HCT116 (cell line): Measurements from ENCODE around the gene SNIP1. TPM values are rescaled to one million over a fixed set of nuclear protein-coding genes. Genes with fewer than 3 reads are reported as not detected.

Experiments used
- ATAC-seq: fragments of 200-7000 bp; cut with Tn5 transposase; 2 replicates; pipeline ENCODE4 v1.9.1; 2020; ENCODE audit warnings: mild to moderate bottlenecking, moderate library complexity
- BruUV-seq: library from RNA; stranded (reverse); fragments of 400-500 nt; replicated peaks from 2 replicates; lab custom pipeline; 2021; lab: Mats Ljungman, UMichigan
- CTCF ChIA-PET: fragments of 300-600 bp; sonication (Branson Sonifier 250); formaldehyde crosslinking; loops from one replicate; lab custom pipeline; 2021; ENCODE audit warnings: antibody characterized with exemption; lab: Charles Lee
- POLR2A ChIA-PET: fragments of 300-600, 350-600 bp; sonication (Branson Sonifier 250); formaldehyde crosslinking; loops from one replicate; lab custom pipeline; 2021; ENCODE audit warnings: antibody characterized with exemption; lab: Charles Lee
- RAD21 ChIA-PET, 2 experiments: fragments of 300-600 bp; sonication (Branson Sonifier 250); formaldehyde crosslinking; loops; one replicate each; lab custom pipeline; 2023; ENCODE audit warnings: low total read pairs in 2 of 2; ENCODE audit not compliant: uncharacterized antibody in 2 of 2, unreplicated experiment in 2 of 2, low non-redundant PET in 1 of 2; lab: Charles Lee
- DNase-seq: peaks from one replicate; pipeline ENCODE4 v3.0.0-alpha.2; 2010; ENCODE audit warnings: low read depth, low spot score
- H2AFZ ChIP-seq: fragments of 200-600 bp; shearing (Covaris generic), sonication (generic); 2 replicates; pipeline ENCODE4 v1.6.1; 2017; ENCODE audit warnings: low read depth, mixed run types, mixed read lengths, antibody characterized with exemption, low read length; ENCODE audit not compliant: poor library complexity, severe bottlenecking
- H3K27ac ChIP-seq: 2 replicates; pipeline ENCODE4 v1.5.1; 2012; ENCODE audit warnings: low read depth, low read length
- H3K27me3 ChIP-seq: fragments of 200-600 bp; sonication (generic); 2 replicates; pipeline ENCODE4 v1.6.1; 2016; ENCODE audit warnings: mixed run types, low read length, mixed read lengths; ENCODE audit not compliant: insufficient read depth
- H3K36me3 ChIP-seq, 2 experiments: fragments of 200-500 bp in 1 of 2; fragments of 200-600 bp in 1 of 2; sonication (Bioruptor generic) in 1 of 2; sonication (generic) in 1 of 2; 2 replicates each; pipeline versions ENCODE4 v1.5.1 to v1.6.1; 2014 to 2016; ENCODE audit warnings: low read length in 2 of 2, inconsistent platforms in 1 of 2, mixed read lengths in 1 of 2, mixed run types in 1 of 2; ENCODE audit not compliant: insufficient read depth in 2 of 2, control insufficient read depth in 1 of 2
- H3K4me1 ChIP-seq, 2 experiments: fragments of 200-600 bp in 1 of 2; sonication (generic) in 1 of 2; 2 replicates each; pipeline versions ENCODE4 v1.5.1 to v1.6.1; 2012 to 2017; ENCODE audit warnings: low read length in 2 of 2, inconsistent platforms in 1 of 2, mild to moderate bottlenecking in 1 of 2, mixed read lengths in 1 of 2, mixed run types in 1 of 2, moderate library complexity in 1 of 2; ENCODE audit not compliant: insufficient read depth in 2 of 2, control insufficient read depth in 1 of 2
- H3K4me2 ChIP-seq: fragments of 200-600 bp; sonication (generic); 2 replicates; pipeline ENCODE4 v1.6.1; 2017; ENCODE audit warnings: mixed run types, low read length, mixed read lengths
- H3K4me3 ChIP-seq, 2 experiments: fragments of 200-600 bp in 1 of 2; sonication (generic) in 1 of 2; replicated peaks in 1 of 2; 2 replicates each; pipeline ENCODE4 v1.5.1; 2011 to 2016; ENCODE audit warnings: low read length in 2 of 2, control low read depth in 1 of 2, low read depth in 1 of 2, mild to moderate bottlenecking in 1 of 2, mixed read lengths in 1 of 2, mixed run types in 1 of 2
- H3K79me2 ChIP-seq: fragments of 200-600 bp; sonication (generic); 2 replicates; pipeline ENCODE4 v1.6.1; 2017; ENCODE audit warnings: mild to moderate bottlenecking, mixed run types, low read length, moderate library complexity, mixed read lengths; ENCODE audit not compliant: insufficient read depth
- H3K9ac ChIP-seq: fragments of 200-600 bp; sonication (generic); 2 replicates; pipeline ENCODE4 v1.6.1; 2016; ENCODE audit warnings: low read length, mixed read lengths
- H3K9me2 ChIP-seq: fragments of 200-600 bp; sonication (generic), shearing (Covaris generic); 2 replicates; pipeline ENCODE4 v1.6.1; 2017; ENCODE audit warnings: mixed run types, mild to moderate bottlenecking, moderate library complexity; ENCODE audit not compliant: insufficient read depth
- H3K9me3 ChIP-seq, 2 experiments: fragments of 200-500 bp in 1 of 2; fragments of 200-600 bp in 1 of 2; sonication (Bioruptor generic) in 1 of 2; sonication (generic) in 1 of 2; 2 replicates each; pipeline ENCODE4 v1.6.1; 2014 to 2017; ENCODE audit warnings: low read length in 2 of 2, mixed read lengths in 2 of 2, inconsistent platforms in 1 of 2, low read depth in 1 of 2, mild to moderate bottlenecking in 1 of 2, mixed run types in 1 of 2, moderate library complexity in 1 of 2; ENCODE audit not compliant: control insufficient read depth in 1 of 2, insufficient read depth in 1 of 2
- H4K20me1 ChIP-seq: fragments of 200-600 bp; sonication (generic), shearing (Covaris generic); 2 replicates; pipeline ENCODE4 v1.6.1; 2017; ENCODE audit warnings: mixed run types, mild to moderate bottlenecking, moderate library complexity; ENCODE audit not compliant: insufficient read depth
- CBX3 ChIP-seq: IDR thresholded peaks from 2 replicates; pipeline ENCODE4 v1.6.1; 2012; ENCODE audit warnings: low read depth
- EGR1 ChIP-seq: IDR thresholded peaks from 2 replicates; pipeline ENCODE4 v1.6.1; 2012; ENCODE audit warnings: low read depth
- EZH2 ChIP-seq: fragments of 200-600 bp; sonication (generic); IDR thresholded peaks from 2 replicates; pipeline ENCODE4 v1.6.1; 2017; ENCODE audit warnings: antibody characterized with exemption, mixed run types
- EZH2phosphoT487 ChIP-seq: fragments of 200-600 bp; IDR thresholded peaks from 2 replicates; pipeline ENCODE4 v1.6.1; 2018; ENCODE audit warnings: antibody characterized with exemption, borderline replicate concordance
- FOSL1 ChIP-seq: IDR thresholded peaks from 2 replicates; pipeline ENCODE4 v1.6.1; 2012; ENCODE audit warnings: low read depth
- JUND ChIP-seq: IDR thresholded peaks from 2 replicates; pipeline ENCODE4 v1.6.1; 2012
- POLR2A ChIP-seq: IDR thresholded peaks from 2 replicates; pipeline ENCODE4 v1.7.0; 2011; ENCODE audit warnings: borderline replicate concordance; ENCODE audit not compliant: insufficient read depth, insufficient read length; ENCODE audit errors: extremely low read depth
- POLR2AphosphoS5 ChIP-seq: IDR thresholded peaks from 2 replicates; pipeline ENCODE4 v1.6.1; 2011; ENCODE audit warnings: mild to moderate bottlenecking, low read depth, low read length, moderate library complexity
- RAD21 ChIP-seq: IDR thresholded peaks from 2 replicates; pipeline ENCODE4 v1.6.1; 2012; ENCODE audit warnings: low read depth, mild to moderate bottlenecking
- SIN3A ChIP-seq: IDR thresholded peaks from 2 replicates; pipeline ENCODE4 v1.6.1; 2012; ENCODE audit warnings: low read depth
- SP1 ChIP-seq: IDR thresholded peaks from 2 replicates; pipeline ENCODE4 v1.6.1; 2012; ENCODE audit warnings: low read depth
- SRF ChIP-seq: IDR thresholded peaks from 2 replicates; pipeline ENCODE4 v1.6.1; 2012; ENCODE audit warnings: low read depth
- TCF7L2 ChIP-seq: IDR thresholded peaks from 2 replicates; pipeline ENCODE4 v1.7.0; 2011; ENCODE audit warnings: borderline replicate concordance, inconsistent platforms; ENCODE audit not compliant: insufficient read depth, insufficient read length; ENCODE audit errors: extremely low read depth
- YY1 ChIP-seq: IDR thresholded peaks from 2 replicates; pipeline ENCODE4 v1.6.1; 2011; ENCODE audit warnings: low read length, low read depth, moderate library complexity, mild to moderate bottlenecking; ENCODE audit not compliant: insufficient replicate concordance; ENCODE audit errors: extremely low read depth
- ZFX ChIP-seq: fragments of 450-650 bp; IDR thresholded peaks from 2 replicates; pipeline ENCODE4 v1.6.1; 2017
- intact Hi-C: fragments of 100-400 bp; cut with micrococcal nuclease; formaldehyde crosslinking; loops from 2 replicates; pipeline ENCODE4 v1.10.0; 2022
- total RNA-seq: library from RNA; stranded (reverse); gene quantifications from one replicate; pipeline ENCODE4 v1.2.1, GENCODE V29; 2021; ENCODE audit not compliant: unreplicated experiment
- TF ChIP-seq, protein P1 (sequence below): IDR thresholded peaks from 2 replicates; pipeline ENCODE4 v1.6.1; 2012
- TF ChIP-seq, protein P2 (sequence below): IDR thresholded peaks from 2 replicates; pipeline ENCODE4 v1.6.1; 2011; ENCODE audit warnings: mild to moderate bottlenecking, low read length, moderate library complexity; ENCODE audit not compliant: insufficient replicate concordance; ENCODE audit errors: extremely low read depth
- TF ChIP-seq, protein P3 (sequence below): IDR thresholded peaks from 2 replicates; pipeline ENCODE4 v1.6.1; 2012; ENCODE audit warnings: low read depth
- TF ChIP-seq, protein P4 (sequence below), 3 experiments: fragments of 200-600 bp in 1 of 3; sonication (generic) in 1 of 3; IDR thresholded peaks in 2 of 3; conservative IDR thresholded peaks in 1 of 3; 2 replicates each; pipeline ENCODE4 v1.5.1; 2012 to 2017; ENCODE audit warnings: low read depth in 2 of 3, low read length in 2 of 3, antibody characterized with exemption in 1 of 3, borderline replicate concordance in 1 of 3, control low read depth in 1 of 3, mild to moderate bottlenecking in 1 of 3, mixed read lengths in 1 of 3, mixed run types in 1 of 3, moderate library complexity in 1 of 3; ENCODE audit not compliant: insufficient read depth in 1 of 3

Gene SNIP1
- total RNA-seq, 1 experiment from 2014 or later = 18.8 TPM

DNA sequence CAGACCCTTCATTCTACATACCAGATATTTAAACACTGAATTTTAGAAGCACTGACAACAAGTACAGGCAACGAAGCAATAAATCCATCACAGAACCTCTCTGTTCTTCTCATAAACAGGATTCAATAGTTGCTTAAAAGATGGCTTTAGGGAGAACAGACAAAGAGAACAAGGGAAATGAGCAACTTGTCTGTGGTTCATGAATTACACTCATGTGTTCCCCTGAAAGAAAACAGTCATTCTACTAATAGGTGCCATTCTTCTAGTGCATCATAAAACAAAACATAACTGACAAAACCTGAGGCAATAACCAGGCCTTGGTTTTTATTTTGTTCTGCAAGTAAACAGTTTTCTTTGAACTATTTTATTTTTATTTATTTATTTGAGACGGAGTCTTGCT, 34.8 kb upstream of the SNIP1 start:
- POLR2A ChIA-PET = no interaction called here
- BruUV-seq = no TSS peak
- RAD21 ChIA-PET = no interaction called here
- no peak overlapping the region for H3K27ac ChIP-seq
- H3K4me2 ChIP-seq = no peak overlapping the region
- H3K4me1 ChIP-seq = 0 out of 4 replicates have a peak, but pooled peaks cover 0 to under 1% of the 10 kb centered on the region in 2 experiments
- H3K27me3 ChIP-seq = no peaks in the 10 kb centered on the region
- ATAC-seq (no peak), DNase-seq (no peak)
- peaks cover 65 to 77% of the 10 kb centered on the region in 2 experiments for H3K36me3 ChIP-seq
- H3K9me3 ChIP-seq = no peaks in the 10 kb centered on the region
- no peaks in the 10 kb centered on the region for H3K9me2 ChIP-seq
- H3K79me2 ChIP-seq = peaks cover 86% of the 10 kb centered on the region
- H3K4me3 ChIP-seq = no peak overlapping the region
- H4K20me1 ChIP-seq = no peaks in the 10 kb centered on the region; the same call in 1 of the 2 replicates
- intact Hi-C loops = no loop called here
- no peak overlapping the region for H3K9ac ChIP-seq
- no peak overlapping the region for H2AFZ ChIP-seq
- CTCF ChIA-PET = no interaction called here
- no peak for TF ChIP-seq SP1
- no peak for TF ChIP-seq SIN3A
- no peak for TF ChIP-seq POLR2A
- TF ChIP-seq, protein P1, sequence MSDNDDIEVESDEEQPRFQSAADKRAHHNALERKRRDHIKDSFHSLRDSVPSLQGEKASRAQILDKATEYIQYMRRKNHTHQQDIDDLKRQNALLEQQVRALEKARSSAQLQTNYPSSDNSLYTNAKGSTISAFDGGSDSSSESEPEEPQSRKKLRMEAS = no peak
- TF ChIP-seq EZH2phosphoT487 = no peak
- no peak for TF ChIP-seq POLR2AphosphoS5
- no peak for TF ChIP-seq RAD21
- TF ChIP-seq, protein P2, sequence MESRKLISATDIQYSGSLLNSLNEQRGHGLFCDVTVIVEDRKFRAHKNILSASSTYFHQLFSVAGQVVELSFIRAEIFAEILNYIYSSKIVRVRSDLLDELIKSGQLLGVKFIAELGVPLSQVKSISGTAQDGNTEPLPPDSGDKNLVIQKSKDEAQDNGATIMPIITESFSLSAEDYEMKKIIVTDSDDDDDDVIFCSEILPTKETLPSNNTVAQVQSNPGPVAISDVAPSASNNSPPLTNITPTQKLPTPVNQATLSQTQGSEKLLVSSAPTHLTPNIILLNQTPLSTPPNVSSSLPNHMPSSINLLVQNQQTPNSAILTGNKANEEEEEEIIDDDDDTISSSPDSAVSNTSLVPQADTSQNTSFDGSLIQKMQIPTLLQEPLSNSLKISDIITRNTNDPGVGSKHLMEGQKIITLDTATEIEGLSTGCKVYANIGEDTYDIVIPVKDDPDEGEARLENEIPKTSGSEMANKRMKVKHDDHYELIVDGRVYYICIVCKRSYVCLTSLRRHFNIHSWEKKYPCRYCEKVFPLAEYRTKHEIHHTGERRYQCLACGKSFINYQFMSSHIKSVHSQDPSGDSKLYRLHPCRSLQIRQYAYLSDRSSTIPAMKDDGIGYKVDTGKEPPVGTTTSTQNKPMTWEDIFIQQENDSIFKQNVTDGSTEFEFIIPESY = no peak
- no peak for TF ChIP-seq FOSL1
- TF ChIP-seq EGR1 = no peak
- no peak for TF ChIP-seq SRF
- TF ChIP-seq, protein P3, sequence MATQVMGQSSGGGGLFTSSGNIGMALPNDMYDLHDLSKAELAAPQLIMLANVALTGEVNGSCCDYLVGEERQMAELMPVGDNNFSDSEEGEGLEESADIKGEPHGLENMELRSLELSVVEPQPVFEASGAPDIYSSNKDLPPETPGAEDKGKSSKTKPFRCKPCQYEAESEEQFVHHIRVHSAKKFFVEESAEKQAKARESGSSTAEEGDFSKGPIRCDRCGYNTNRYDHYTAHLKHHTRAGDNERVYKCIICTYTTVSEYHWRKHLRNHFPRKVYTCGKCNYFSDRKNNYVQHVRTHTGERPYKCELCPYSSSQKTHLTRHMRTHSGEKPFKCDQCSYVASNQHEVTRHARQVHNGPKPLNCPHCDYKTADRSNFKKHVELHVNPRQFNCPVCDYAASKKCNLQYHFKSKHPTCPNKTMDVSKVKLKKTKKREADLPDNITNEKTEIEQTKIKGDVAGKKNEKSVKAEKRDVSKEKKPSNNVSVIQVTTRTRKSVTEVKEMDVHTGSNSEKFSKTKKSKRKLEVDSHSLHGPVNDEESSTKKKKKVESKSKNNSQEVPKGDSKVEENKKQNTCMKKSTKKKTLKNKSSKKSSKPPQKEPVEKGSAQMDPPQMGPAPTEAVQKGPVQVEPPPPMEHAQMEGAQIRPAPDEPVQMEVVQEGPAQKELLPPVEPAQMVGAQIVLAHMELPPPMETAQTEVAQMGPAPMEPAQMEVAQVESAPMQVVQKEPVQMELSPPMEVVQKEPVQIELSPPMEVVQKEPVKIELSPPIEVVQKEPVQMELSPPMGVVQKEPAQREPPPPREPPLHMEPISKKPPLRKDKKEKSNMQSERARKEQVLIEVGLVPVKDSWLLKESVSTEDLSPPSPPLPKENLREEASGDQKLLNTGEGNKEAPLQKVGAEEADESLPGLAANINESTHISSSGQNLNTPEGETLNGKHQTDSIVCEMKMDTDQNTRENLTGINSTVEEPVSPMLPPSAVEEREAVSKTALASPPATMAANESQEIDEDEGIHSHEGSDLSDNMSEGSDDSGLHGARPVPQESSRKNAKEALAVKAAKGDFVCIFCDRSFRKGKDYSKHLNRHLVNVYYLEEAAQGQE = no peak
- no peak for TF ChIP-seq JUND
- no peak for TF ChIP-seq ZFX
- TF ChIP-seq CBX3 = no peak
- TF ChIP-seq TCF7L2 = no peak
- no peak for TF ChIP-seq EZH2
- TF ChIP-seq, protein P4, sequence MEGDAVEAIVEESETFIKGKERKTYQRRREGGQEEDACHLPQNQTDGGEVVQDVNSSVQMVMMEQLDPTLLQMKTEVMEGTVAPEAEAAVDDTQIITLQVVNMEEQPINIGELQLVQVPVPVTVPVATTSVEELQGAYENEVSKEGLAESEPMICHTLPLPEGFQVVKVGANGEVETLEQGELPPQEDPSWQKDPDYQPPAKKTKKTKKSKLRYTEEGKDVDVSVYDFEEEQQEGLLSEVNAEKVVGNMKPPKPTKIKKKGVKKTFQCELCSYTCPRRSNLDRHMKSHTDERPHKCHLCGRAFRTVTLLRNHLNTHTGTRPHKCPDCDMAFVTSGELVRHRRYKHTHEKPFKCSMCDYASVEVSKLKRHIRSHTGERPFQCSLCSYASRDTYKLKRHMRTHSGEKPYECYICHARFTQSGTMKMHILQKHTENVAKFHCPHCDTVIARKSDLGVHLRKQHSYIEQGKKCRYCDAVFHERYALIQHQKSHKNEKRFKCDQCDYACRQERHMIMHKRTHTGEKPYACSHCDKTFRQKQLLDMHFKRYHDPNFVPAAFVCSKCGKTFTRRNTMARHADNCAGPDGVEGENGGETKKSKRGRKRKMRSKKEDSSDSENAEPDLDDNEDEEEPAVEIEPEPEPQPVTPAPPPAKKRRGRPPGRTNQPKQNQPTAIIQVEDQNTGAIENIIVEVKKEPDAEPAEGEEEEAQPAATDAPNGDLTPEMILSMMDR (IDR thresholded peaks at IDR 0.05 in 2 of 3, conservative IDR thresholded peaks at IDR 0.05 in 1 of 3; ENCODE audit: borderline replicate concordance in 1 of 3, insufficient read depth in 1 of 3, low read depth in 2 of 3, low read length in 2 of 3) = no peak
- TF ChIP-seq YY1 = no peak
